Subcutaneous abdominal adipose tissue (tissue), 5 donors: ENCODE data around the gene CTIF.
"Not testable (repeated sequence)": the region's sequence is repeated elsewhere in the genome, so short reads cannot be mapped to it uniquely, and the experiment has no call there.

Experiments used
- H3K27ac ChIP-seq: one replicate; pipeline ENCODE4 v1.7.0; 2013; ENCODE audit warnings: low read depth, mild to moderate bottlenecking, inconsistent platforms, low read length, moderate library complexity
- H3K27me3 ChIP-seq, 5 donors: one replicate each; pipeline ENCODE4 v1.7.0; 2013; ENCODE audit warnings: low read length in 5 of 5, inconsistent platforms in 1 of 5; ENCODE audit not compliant: control insufficient read depth in 5 of 5, insufficient read depth in 4 of 5
- H3K36me3 ChIP-seq, 5 donors: one replicate each; pipeline ENCODE4 v1.7.0; 2013; ENCODE audit warnings: low read length in 5 of 5; ENCODE audit not compliant: control insufficient read depth in 5 of 5, insufficient read depth in 5 of 5
- H3K4me1 ChIP-seq, 5 donors: one replicate each; pipeline ENCODE4 v1.7.0; 2013; ENCODE audit warnings: low read length in 5 of 5, mild to moderate bottlenecking in 3 of 5, moderate library complexity in 1 of 5; ENCODE audit not compliant: control insufficient read depth in 5 of 5, insufficient read depth in 5 of 5
- H3K4me3 ChIP-seq, 5 donors: one replicate each; pipeline ENCODE4 v1.7.0; 2013; ENCODE audit warnings: low read length in 5 of 5, low read depth in 1 of 5
- H3K9ac ChIP-seq, 5 donors: one replicate each; pipeline ENCODE4 v1.7.0; 2013; ENCODE audit warnings: low read length in 5 of 5, mild to moderate bottlenecking in 4 of 5, moderate library complexity in 3 of 5
- H3K9me3 ChIP-seq, 5 donors: one replicate each; pipeline ENCODE4 v1.7.0; 2013; ENCODE audit warnings: low read length in 5 of 5; ENCODE audit not compliant: control insufficient read depth in 5 of 5
- donor health status: healthy.
- donor health status: healthy.
- donor health status: healthy.
- donor health status: healthy.
- donor health status: healthy.

Gene CTIF

DNA sequence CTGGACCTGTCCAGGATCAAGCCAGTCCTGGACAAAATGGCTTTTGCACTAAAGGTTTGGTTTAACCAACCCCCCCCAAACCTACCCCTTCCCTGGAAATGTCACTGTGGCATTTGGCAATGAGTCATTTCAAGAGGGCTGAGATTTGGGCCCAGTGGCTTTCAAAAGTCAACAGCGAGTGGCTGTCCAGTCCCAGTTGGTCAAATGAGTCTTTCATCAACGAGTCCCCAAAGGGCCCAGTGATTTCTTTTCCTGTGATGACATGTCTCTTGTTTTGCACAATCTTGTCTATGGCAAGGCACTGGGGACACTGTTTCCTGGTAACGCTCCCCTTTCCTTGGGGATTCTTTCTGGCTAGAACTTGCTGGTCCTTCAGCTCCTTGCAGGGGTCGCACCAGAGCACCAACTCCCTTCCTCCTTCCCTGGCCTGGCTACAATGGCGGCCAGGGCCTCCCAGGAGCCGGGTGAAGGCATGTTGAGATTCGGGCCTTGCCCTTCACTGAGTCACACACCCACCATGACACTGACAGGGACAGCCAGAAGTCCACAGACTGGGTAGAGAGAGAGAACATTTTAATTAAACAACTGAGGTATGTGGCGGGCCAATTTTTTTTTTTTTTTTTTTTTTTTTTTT lies 324.7 kb downstream of the CTIF start:
- peak overlapping the region; percentile 92 for H3K27ac ChIP-seq
- H3K9ac ChIP-seq = peak overlapping the region in 1 of 5 donors; percentile 76
- no peaks in the 10 kb centered on the region for H3K27me3 ChIP-seq
- H3K4me1 ChIP-seq = peaks cover 3 to 60% (median 33%) of the 10 kb centered on the region in 5 donors
- H3K9me3 ChIP-seq = peaks cover 0 to 4% (median 0%) of the 10 kb centered on the region in 5 donors
- H3K4me3 ChIP-seq = no peak overlapping the region
- H3K36me3 ChIP-seq = peaks cover 0 to 24% (median 8%) of the 10 kb centered on the region in 5 donors

DNA sequence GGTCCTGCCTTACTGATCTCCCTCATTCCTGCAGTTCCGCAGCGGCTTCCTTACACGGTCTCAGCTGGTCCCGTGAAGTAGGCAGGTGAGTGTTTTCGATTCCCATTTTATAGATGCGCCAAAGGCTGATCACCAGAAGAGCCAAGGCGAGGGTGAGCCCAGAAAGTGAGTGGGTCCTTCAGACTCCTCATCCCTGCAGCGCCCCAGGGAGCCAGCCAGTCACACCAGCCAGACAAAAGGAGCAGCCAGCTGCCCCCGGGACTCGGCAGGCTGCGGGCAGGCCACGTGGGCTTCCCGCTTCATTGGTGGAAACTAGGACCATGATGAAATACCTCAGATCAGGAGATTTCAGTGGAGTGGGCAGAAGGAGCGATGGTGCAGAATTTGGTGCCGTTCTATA lies 326.0 kb downstream of the CTIF start:
- H3K27me3 ChIP-seq = no peaks in the 10 kb centered on the region
- H3K4me3 ChIP-seq = no peak overlapping the region
- peaks cover 0 to 13% (median 3%) of the 10 kb centered on the region in 5 donors for H3K36me3 ChIP-seq
- H3K4me1 ChIP-seq = peaks cover 3 to 47% (median 22%) of the 10 kb centered on the region in 5 donors
- H3K27ac ChIP-seq = no peak overlapping the region
- H3K9me3 ChIP-seq = peaks cover 0 to 4% (median 0%) of the 10 kb centered on the region in 5 donors
- H3K9ac ChIP-seq = no peak overlapping the region

DNA sequence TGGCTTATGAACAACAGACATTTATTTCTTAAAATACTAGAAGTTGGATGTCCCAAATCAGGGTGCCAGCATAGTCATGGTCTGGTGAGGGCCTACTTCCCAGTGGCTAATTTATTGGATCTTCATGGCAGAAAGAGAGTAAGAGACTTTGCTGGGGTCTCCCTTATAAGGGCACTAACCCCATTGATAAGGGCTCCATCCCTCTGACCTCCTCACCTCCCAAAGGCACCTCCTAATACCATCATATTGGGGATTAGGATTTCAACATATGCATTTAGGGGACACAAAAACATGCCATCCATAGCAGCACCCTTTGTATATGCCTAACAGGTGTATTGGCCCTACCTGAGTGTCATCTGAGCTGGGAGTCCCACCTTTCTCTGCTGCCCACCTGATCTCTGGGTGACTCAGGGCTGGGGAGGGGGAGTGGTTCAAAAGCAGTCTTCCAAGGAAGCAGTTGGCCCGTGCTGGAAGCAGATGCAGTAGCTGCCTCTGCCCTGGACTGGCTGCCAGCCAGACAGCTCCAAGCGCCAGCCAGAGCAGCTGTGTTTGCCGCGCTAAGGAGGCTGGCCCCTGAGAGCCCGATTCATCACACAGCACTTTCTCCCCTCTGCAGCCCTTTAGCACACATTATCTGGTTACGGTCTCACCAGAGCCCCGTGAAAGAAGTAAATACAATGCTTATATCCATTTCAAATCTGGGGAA lies 327.4 kb downstream of the CTIF start:
- H3K4me1 ChIP-seq = peaks cover 3 to 35% (median 17%) of the 10 kb centered on the region in 5 donors
- no peak overlapping the region for H3K4me3 ChIP-seq
- peaks cover 0 to 4% (median 0%) of the 10 kb centered on the region in 5 donors for H3K9me3 ChIP-seq
- peak overlapping the region; percentile 41 for H3K27ac ChIP-seq
- no peak overlapping the region for H3K9ac ChIP-seq
- no peaks in the 10 kb centered on the region for H3K27me3 ChIP-seq
- H3K36me3 ChIP-seq = peaks cover 0 to 7% (median 0%) of the 10 kb centered on the region in 5 donors

DNA sequence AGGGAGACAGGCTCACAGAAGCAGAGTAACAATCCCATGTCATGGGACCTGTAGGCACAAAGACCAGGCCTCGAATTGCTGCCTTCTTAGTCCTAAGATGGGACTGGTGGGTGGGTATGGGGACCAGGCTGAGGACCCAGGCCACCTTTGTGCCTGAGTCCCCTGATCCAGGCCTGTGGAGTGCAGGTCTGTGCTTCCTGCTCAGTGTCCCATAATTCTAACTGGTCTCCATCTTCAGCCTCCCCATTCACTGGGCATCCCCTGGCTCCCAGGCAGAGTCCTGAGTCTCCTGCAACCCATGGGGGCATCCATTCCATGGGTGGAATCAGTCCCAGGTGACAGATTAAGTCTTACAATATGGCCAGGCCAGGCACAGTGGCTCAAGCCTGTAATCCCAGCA lies 328.0 kb downstream of the CTIF start:
- no peaks in the 10 kb centered on the region for H3K27me3 ChIP-seq
- H3K4me3 ChIP-seq = no peak overlapping the region
- H3K9me3 ChIP-seq = peaks cover 0 to 4% (median 0%) of the 10 kb centered on the region in 5 donors
- peaks cover 0 to 7% (median 0%) of the 10 kb centered on the region in 5 donors for H3K36me3 ChIP-seq
- peaks cover 3 to 34% (median 15%) of the 10 kb centered on the region in 5 donors for H3K4me1 ChIP-seq
- H3K27ac ChIP-seq = peak overlapping the region; percentile 41
- no peak overlapping the region for H3K9ac ChIP-seq

DNA sequence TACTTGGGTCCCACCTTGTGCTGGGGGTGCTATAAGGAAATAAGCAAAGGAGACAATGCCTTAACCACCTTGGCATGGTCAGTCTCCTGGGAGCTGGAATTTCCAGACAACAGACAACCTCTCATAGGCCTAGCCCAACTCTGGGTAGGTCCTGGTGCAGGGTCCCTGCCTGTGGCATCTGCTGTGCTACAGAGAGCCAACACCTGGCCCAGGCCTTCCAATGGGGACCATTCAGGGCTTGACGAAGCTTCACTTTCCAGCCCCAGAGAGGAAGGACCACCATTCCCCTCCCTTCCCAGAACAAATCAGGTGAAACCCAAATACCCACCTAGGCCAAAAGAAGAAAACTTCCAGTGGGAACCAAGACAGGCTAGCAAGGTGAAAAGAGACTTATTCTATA lies 329.1 kb downstream of the CTIF start:
- H3K9me3 ChIP-seq = peaks cover 0 to 4% (median 0%) of the 10 kb centered on the region in 5 donors
- no peak overlapping the region for H3K4me3 ChIP-seq
- H3K27me3 ChIP-seq = no peaks in the 10 kb centered on the region
- H3K36me3 ChIP-seq = peaks cover 0 to 2% (median 0%) of the 10 kb centered on the region in 5 donors
- H3K27ac ChIP-seq = no peak overlapping the region
- no peak overlapping the region for H3K9ac ChIP-seq
- H3K4me1 ChIP-seq = peaks cover 3 to 24% (median 17%) of the 10 kb centered on the region in 5 donors

DNA sequence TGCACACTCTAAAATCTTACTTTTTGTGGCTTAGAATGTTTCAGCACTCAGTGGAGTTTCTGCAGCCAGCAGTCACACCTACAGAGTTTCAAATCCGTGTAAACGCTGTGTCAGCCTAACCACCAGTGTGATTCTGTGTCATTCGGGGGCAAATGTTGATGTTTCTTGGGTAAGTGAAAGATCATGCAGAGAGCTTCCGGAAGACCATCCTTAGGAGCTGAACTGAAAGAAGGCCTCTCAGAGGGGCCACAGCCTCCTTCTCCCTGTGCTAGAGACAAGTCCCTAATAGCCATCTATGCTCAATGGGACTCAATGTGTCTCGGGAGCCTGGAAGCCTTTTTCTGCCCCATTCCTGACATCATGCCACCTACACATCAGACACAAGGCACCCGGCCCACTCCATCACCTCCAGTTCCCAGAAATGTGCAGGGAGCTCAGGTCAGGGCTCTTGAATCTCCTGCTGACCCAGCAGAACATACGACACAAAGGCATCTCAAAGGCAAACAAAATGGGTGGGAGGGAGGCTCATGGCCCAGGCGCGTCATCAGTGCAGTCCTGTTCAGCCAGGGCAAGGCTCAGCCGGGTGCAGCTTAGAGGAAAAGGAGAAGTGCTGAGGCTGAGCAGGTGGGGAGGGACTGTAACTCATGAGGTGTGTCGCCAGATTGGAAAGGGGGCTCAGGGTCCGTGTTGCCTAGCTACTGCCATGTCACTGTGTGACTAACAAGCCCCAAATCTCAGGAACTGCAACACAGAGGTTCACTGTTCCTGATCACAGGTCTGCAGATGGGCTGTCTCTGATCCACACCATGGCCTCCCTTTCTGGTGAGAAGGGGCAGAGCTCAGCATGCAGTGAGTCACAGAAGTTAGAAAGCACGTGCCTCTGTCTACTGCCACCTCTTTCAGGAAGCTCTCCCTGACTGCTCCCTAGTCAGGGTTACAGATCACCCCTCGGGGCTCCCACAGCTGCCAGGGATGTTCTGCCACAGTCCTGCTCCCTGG lies 329.9 kb downstream of the CTIF start:
- Histone ChIP-seq H3K27ac (no peak overlapping the region), H3K36me3 (no peaks in the 10 kb centered on the region), H3K9ac (no peak overlapping the region), H3K27me3 (no peaks in the 10 kb centered on the region), H3K9me3 (peaks cover 0 to 4% (median 0%) of the 10 kb centered on the region in 5 donors), H3K4me1 (peaks cover 8 to 19% (median 16%) of the 10 kb centered on the region in 5 donors), H3K4me3 (no peak overlapping the region)

DNA sequence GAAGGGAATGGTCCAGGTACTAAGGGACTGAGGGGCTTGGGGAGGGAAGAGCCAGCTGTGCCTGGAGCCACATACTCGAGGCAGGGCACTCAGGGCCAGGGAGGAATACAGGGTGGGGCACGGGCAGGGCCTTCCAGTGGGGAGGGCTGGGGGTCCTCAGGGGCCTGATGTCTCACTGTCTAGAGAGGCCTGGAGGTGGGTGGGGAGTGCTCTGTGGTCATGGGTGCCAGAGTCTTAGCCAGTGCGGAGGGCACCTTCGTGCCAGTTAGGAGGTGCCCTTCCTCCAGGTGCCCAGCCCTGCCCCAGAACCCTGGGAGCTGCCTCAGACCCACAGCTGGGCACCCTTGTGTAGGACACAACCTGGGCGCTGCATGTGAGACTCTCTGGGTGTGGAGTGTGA lies 330.8 kb downstream of the CTIF start:
- no peak overlapping the region for H3K4me3 ChIP-seq
- H3K4me1 ChIP-seq = peaks cover 8 to 18% (median 16%) of the 10 kb centered on the region in 5 donors
- no peaks in the 10 kb centered on the region for H3K36me3 ChIP-seq
- H3K9ac ChIP-seq = no peak overlapping the region
- peaks cover 0 to 4% (median 0%) of the 10 kb centered on the region in 5 donors for H3K9me3 ChIP-seq
- no peaks in the 10 kb centered on the region for H3K27me3 ChIP-seq
- H3K27ac ChIP-seq = no peak overlapping the region

DNA sequence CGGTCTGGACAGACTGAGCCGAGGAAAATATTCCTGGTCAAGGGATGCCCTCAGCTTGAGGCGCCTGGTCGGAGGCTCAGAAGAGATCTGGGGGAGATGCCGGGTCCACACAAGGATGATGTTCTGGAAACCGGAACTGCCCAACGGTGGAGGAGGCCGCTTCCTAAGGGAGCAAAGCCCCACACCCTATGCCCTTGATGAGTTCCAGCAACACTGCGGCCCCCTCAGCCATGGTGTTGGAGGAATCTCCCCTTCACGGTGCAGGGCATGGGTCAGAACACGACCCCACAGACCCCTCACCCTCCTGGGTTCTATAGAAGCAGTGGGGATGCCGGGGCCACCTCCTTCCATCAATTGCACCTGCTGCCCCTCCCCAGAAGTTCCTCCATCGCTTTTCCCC lies 332.1 kb downstream of the CTIF start:
- H3K27me3 ChIP-seq, H3K9me3 ChIP-seq, H3K36me3 ChIP-seq, H3K27ac ChIP-seq, H3K4me3 ChIP-seq, H3K9ac ChIP-seq: not testable (repeated sequence)
- peaks cover 8 to 17% (median 11%) of the 10 kb centered on the region in 5 donors for H3K4me1 ChIP-seq

DNA sequence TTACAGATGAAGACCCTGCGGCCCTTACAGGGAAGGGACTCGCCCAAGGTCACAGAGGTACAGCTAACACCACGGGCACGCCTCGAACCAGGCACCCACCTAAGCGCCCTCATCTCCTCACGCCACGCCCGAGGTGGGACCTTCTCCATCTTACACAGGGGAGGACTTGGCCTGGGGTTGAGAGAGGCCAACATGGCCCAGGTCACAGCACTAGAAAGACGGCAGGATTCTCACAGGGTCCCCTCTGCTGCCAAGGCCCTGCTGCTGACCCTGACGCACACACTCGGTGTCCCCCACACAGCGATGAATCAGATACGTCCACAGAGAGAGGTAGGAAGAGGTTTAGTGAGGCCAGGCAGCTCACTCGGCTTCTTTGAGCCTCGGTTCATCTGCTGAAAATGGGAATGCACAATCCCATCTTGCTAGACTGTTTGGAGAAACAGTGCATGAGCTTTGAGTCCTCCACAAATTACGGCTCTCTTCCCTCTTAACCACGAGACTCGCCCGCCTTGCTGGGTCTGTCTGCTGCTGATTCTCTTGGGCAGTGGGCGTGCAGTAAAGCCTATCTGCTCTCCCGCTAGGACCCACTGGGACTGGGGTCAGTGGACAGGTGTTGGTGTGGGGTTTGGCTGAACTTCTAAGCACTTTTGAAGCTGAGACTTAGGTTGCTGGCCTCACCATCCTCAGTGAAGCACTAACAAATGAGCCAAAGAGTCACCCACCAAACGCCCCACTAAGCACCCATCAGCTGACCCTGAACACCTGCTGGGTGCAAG lies 332.7 kb downstream of the CTIF start:
- Histone ChIP-seq H3K9ac (no peak overlapping the region), H3K4me1 (peaks cover 8 to 11% (median 8%) of the 10 kb centered on the region in 5 donors), H3K27ac (no peak overlapping the region), H3K9me3 (no peaks in the 10 kb centered on the region), H3K4me3 (no peak overlapping the region), H3K36me3 (no peaks in the 10 kb centered on the region), H3K27me3 (no peaks in the 10 kb centered on the region)
